Measurements from ENCODE around the gene TRPV4. TPM values are rescaled to one million over a fixed set of nuclear protein-coding genes. Genes with fewer than 3 reads are reported as not detected.

The TRPV4 gene
- total RNA-seq, 2 experiments from 2014 or later, result not detected

DNA sequence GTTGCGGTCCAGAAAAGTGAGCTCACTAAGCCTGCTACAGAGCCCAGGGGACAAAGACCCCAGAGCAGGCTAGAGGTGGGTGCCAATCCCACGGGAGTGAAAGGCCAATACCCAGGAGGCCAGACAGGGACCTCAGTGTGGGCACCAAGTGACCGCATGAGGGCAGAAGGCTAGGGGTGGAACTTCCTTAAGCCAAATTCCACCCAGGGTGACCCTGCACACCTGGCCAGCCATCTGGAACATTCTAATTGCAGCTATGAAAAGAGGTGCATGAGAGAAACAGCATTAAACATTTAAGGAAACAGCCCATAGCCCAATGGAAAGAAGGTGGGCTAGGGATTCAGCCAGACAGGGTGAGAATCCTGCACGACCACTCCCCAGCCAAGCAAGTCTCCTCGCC lies 27.8 kb upstream of the TRPV4 start:
- Mint-ChIP-seq H3K4me1 (ENCODE audit: low read depth) (peaks cover 12% of the 10 kb centered on the region), H3K27me3 (no peaks in the 10 kb centered on the region), H3K4me3 (no peak overlapping the region), H3K36me3 (ENCODE audit: low read depth) (peaks cover 39% of the 10 kb centered on the region), H3K9me3 (no peaks in the 10 kb centered on the region), H3K27ac (no peak overlapping the region)
- H3K4me3 ChIP-seq (ENCODE audit: low read length), result no peak overlapping the region
- DNase-seq (no peak), ATAC-seq (ENCODE audit: poor library complexity) (no peak)
- peaks cover 17% of the 10 kb centered on the region for H3K4me1 ChIP-seq (ENCODE audit: insufficient read depth, low read length)
- no peaks in the 10 kb centered on the region for H3K9me3 ChIP-seq (ENCODE audit: control insufficient read depth in 1 of 2, insufficient read depth in 1 of 2, low read length in 2 of 2)
- intact Hi-C loops (cut with DNase I, micrococcal nuclease), result no loop called here
- H3K27ac ChIP-seq (ENCODE audit: low read depth in 1 of 2, low read length in 2 of 2), result no peak overlapping the region
- H3K27me3 ChIP-seq (ENCODE audit: control insufficient read depth in 1 of 2, insufficient read depth in 2 of 2, low read length in 2 of 2), result no peaks in the 10 kb centered on the region
- CTCF ChIA-PET, result no interaction called here
- TF ChIP-seq CTCF (IDR thresholded peaks at IDR 0.05), result no peak
- POLR2A ChIA-PET, result no interaction called here
- H3K36me3 ChIP-seq (ENCODE audit: insufficient read depth, low read length), result peaks cover 34% of the 10 kb centered on the region

DNA sequence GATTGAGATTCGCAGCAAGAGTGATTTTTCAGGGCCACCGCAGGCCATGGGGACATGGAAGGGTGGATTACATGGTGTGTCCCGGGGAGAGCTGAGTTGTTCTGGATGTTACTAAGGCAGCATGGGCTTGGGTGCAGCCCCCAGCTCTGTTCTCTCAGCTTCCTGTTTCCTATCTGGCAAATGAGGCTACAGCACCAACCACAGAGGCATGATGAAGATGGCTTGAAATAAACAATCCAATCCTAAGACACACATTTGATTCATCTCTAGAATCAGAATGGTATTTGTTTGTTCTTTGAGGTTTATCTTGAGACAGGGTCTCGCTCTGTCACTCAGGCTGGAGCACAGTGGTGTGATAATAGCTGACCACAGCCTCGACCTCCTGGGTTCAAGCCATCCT lies 25.6 kb upstream of the TRPV4 start:
- CTCF ChIA-PET, result interaction anchor here (0.5 kb wide), 1 partner anchor 35 kb away, joined by 5 read pairs; no protein-coding TSS in a partner anchor
- Histone ChIP-seq H3K27me3 (ENCODE audit: control insufficient read depth in 1 of 2, insufficient read depth in 2 of 2, low read length in 2 of 2) (no peaks in the 10 kb centered on the region), H3K27ac (ENCODE audit: low read depth in 1 of 2, low read length in 2 of 2) (no peak overlapping the region), H3K4me3 (ENCODE audit: low read length) (no peak overlapping the region), H3K9me3 (ENCODE audit: control insufficient read depth in 1 of 2, insufficient read depth in 1 of 2, low read length in 2 of 2) (no peaks in the 10 kb centered on the region), H3K4me1 (ENCODE audit: insufficient read depth, low read length) (peaks cover 1% of the 10 kb centered on the region), H3K36me3 (ENCODE audit: insufficient read depth, low read length) (peaks cover 51% of the 10 kb centered on the region)
- Mint-ChIP-seq H3K4me3 (no peak overlapping the region), H3K4me1 (ENCODE audit: low read depth) (peaks cover 3% of the 10 kb centered on the region), H3K27me3 (no peaks in the 10 kb centered on the region), H3K9me3 (no peaks in the 10 kb centered on the region), H3K27ac (no peak overlapping the region), H3K36me3 (ENCODE audit: low read depth) (peaks cover 53% of the 10 kb centered on the region)
- DNase-seq, result no peak
- no peak for ATAC-seq (ENCODE audit: poor library complexity)
- TF ChIP-seq CTCF (IDR thresholded peaks at IDR 0.05), result no peak
- POLR2A ChIA-PET, result interaction anchor here (0.6 kb wide), 1 partner anchor 71 kb away, joined by 3 read pairs; no protein-coding TSS in a partner anchor
- intact Hi-C loops (cut with DNase I, micrococcal nuclease), result no loop called here

- Mint-ChIP-seq H3K27me3 (no peaks in the 10 kb centered on the region), H3K36me3 (ENCODE audit: low read depth) (peaks cover 53% of the 10 kb centered on the region), H3K27ac (no peak overlapping the region), H3K4me3 (no peak overlapping the region), H3K4me1 (ENCODE audit: low read depth) (peaks cover 3% of the 10 kb centered on the region), H3K9me3 (no peaks in the 10 kb centered on the region)
- Histone ChIP-seq H3K9me3 (ENCODE audit: control insufficient read depth in 1 of 2, insufficient read depth in 1 of 2, low read length in 2 of 2) (no peaks in the 10 kb centered on the region), H3K27me3 (ENCODE audit: control insufficient read depth in 1 of 2, insufficient read depth in 2 of 2, low read length in 2 of 2) (no peaks in the 10 kb centered on the region), H3K36me3 (ENCODE audit: insufficient read depth, low read length) (peaks cover 52% of the 10 kb centered on the region), H3K4me1 (ENCODE audit: insufficient read depth, low read length) (peaks cover 4% of the 10 kb centered on the region), H3K27ac (ENCODE audit: low read depth in 1 of 2, low read length in 2 of 2) (no peak overlapping the region), H3K4me3 (ENCODE audit: low read length) (no peak overlapping the region)
- DNase-seq (no peak), ATAC-seq (ENCODE audit: poor library complexity) (no peak)
- CTCF ChIA-PET, result no interaction called here
- POLR2A ChIA-PET, result no interaction called here
- no peak for TF ChIP-seq CTCF (IDR thresholded peaks at IDR 0.05)
- intact Hi-C loops (cut with DNase I, micrococcal nuclease), result no loop called here
These were observed 24.5 kb upstream of the TRPV4 start for GRCh38 chr12:109857715-109858114.

Data from CD4-positive, alpha-beta T cell (primary cell).